HG02588 (cell line): ENCODE data around the gene RDH5.

Experiments
- ATAC-seq: cut with Tn5 transposase; IDR thresholded peaks from one replicate; pipeline ENCODE4 v1.9.1; 2021; ENCODE audit warnings: mild to moderate bottlenecking, moderate library complexity; ENCODE audit not compliant: unreplicated experiment

RDH5 gene

GRCh38 chr12:55720071-55720564 is at the start of gene RDH5:
RDH5 (plus strand) TSS chr12:55720393; CDS start chr12:55721185, 792 bp downstream.
- ATAC-seq = no peak

- ATAC-seq = no peak
These were observed 48.4 kb upstream of the RDH5 start for GRCh38 chr12:55671746-55672145.

- ATAC-seq = peak; percentile 95
These were observed 46.6 kb upstream of the RDH5 start for GRCh38 chr12:55673638-55674037.

GRCh38 chr12:55675666-55676065 is 44.5 kb upstream of the RDH5 start:
- no peak for ATAC-seq

GRCh38 chr12:55676707-55677106 is 43.5 kb upstream of the RDH5 start:
- ATAC-seq = no peak

GRCh38 chr12:55679691-55680090 is 40.5 kb upstream of the RDH5 start:
- no peak for ATAC-seq

- no peak for ATAC-seq
These were observed 38.8 kb upstream of the RDH5 start for GRCh38 chr12:55681142-55682077.

GRCh38 chr12:55682087-55682796 is 38.0 kb upstream of the RDH5 start:
- ATAC-seq = no peak

GRCh38 chr12:55683676-55684075 is 36.5 kb upstream of the RDH5 start:
- ATAC-seq = no peak

GRCh38 chr12:55684761-55685370 is 35.3 kb upstream of the RDH5 start:
- ATAC-seq = no peak

GRCh38 chr12:55685671-55686070 is 34.5 kb upstream of the RDH5 start:
- no peak for ATAC-seq

- ATAC-seq = no peak
These were observed 33.7 kb upstream of the RDH5 start for GRCh38 chr12:55686366-55687010.

GRCh38 chr12:55687746-55688145 is 32.4 kb upstream of the RDH5 start:
- ATAC-seq = peak; percentile 54

- no peak for ATAC-seq
These were observed 31.2 kb upstream of the RDH5 start for GRCh38 chr12:55688716-55689655.

- ATAC-seq = no peak
These were observed 27.4 kb upstream of the RDH5 start for GRCh38 chr12:55692631-55693322.

- no peak for ATAC-seq
These were observed 26.6 kb upstream of the RDH5 start for GRCh38 chr12:55693323-55694187.

- ATAC-seq = no peak
These were observed 26.0 kb upstream of the RDH5 start for GRCh38 chr12:55694188-55694515.

GRCh38 chr12:55694651-55695050 is 25.5 kb upstream of the RDH5 start:
- no peak for ATAC-seq
